Lower leg skin (tissue), 3 donors: ENCODE measurements around the gene WAC.

Source experiments
- POLR2A ChIP-seq, 2 donors: fragments of 450-650 bp; IDR thresholded peaks; one replicate each; pipeline ENCODE4 v1.6.1; 2016 to 2017; ENCODE audit warnings: antibody characterized with exemption in 2 of 2, mild to moderate bottlenecking in 1 of 2, moderate library complexity in 1 of 2
- TF ChIP-seq, protein P1 (sequence below), 3 donors: fragments of 450-650 bp; IDR thresholded peaks; one replicate each; pipeline ENCODE4 v1.5.1; 2016; ENCODE audit warnings: antibody characterized with exemption in 3 of 3, mild to moderate bottlenecking in 3 of 3, moderate library complexity in 2 of 3

DNA sequence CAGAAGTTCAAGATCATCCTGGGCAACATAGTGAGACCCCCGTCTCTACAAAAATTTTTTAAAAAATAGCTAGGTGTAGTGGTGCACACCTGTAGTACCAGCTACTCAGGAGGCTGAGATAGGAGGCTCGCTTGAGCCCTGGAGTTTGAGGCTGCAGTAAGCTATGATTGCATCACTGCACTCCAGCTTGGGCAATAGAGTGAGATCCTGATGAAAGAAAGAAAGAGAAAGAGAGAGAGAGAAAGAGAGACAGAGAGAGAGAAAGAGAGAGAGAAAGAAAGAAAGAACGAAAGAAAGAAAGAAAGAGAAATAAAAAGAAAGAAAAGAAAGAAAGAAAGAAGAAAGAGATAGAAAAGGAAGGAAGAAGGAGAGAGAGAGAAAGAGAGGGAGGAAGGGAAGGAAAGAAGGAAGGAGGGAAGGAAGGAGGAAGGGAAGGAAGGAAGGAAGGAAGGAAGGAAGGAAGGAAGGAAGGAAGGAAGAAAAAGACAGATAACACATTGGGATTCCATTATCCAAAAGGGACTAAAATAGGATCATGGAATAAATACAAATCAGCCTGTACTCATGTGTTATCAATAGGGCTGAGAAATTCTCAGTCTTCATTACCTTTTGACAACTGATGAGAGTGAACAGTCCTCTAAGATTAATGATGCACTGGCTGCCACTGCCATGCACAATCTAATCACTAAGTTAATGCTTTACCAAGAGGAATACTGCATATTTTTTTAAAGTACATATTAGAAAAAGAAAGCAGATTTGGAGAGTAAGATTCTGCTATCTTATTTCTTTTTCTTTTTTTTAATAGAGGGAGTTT lies 35.4 kb upstream of the WAC start:
- TF ChIP-seq POLR2A (IDR thresholded peaks at IDR 0.05) = no peak
- TF ChIP-seq, protein P1, sequence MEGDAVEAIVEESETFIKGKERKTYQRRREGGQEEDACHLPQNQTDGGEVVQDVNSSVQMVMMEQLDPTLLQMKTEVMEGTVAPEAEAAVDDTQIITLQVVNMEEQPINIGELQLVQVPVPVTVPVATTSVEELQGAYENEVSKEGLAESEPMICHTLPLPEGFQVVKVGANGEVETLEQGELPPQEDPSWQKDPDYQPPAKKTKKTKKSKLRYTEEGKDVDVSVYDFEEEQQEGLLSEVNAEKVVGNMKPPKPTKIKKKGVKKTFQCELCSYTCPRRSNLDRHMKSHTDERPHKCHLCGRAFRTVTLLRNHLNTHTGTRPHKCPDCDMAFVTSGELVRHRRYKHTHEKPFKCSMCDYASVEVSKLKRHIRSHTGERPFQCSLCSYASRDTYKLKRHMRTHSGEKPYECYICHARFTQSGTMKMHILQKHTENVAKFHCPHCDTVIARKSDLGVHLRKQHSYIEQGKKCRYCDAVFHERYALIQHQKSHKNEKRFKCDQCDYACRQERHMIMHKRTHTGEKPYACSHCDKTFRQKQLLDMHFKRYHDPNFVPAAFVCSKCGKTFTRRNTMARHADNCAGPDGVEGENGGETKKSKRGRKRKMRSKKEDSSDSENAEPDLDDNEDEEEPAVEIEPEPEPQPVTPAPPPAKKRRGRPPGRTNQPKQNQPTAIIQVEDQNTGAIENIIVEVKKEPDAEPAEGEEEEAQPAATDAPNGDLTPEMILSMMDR (IDR thresholded peaks at IDR 0.05) = no peak
